H9 (cell line): Measurements from ENCODE around the gene CLEC1A. TPM values are rescaled to one million over a fixed set of nuclear protein-coding genes. Genes with fewer than 3 reads are reported as not detected.

Experiments
- DNase-seq: peaks from one replicate; pipeline ENCODE4 v3.0.0-alpha.2; 2017
- H2AFZ ChIP-seq: one replicate; pipeline ENCODE4 v1.6.1; 2013; ENCODE audit warnings: mild to moderate bottlenecking, low read length, control low read depth, moderate library complexity
- H2AK5ac ChIP-seq: 2 replicates; pipeline ENCODE4 v1.6.1; 2013; ENCODE audit warnings: low read length, control low read depth, mixed read lengths; ENCODE audit not compliant: insufficient read length
- H2BK120ac ChIP-seq: one replicate; pipeline ENCODE4 v1.6.1; 2013; ENCODE audit warnings: low read depth, mild to moderate bottlenecking, low read length, control low read depth, inconsistent platforms; ENCODE audit not compliant: poor library complexity, severe bottlenecking
- H2BK12ac ChIP-seq: 2 replicates; pipeline ENCODE4 v1.6.1; 2013; ENCODE audit warnings: low read length, control low read depth, mixed read lengths, low read depth; ENCODE audit not compliant: insufficient read length
- H2BK15ac ChIP-seq: 2 replicates; pipeline ENCODE4 v1.6.1; 2013; ENCODE audit warnings: low read depth, low read length, control low read depth
- H2BK20ac ChIP-seq: one replicate; pipeline ENCODE4 v1.6.1; 2013; ENCODE audit warnings: low read depth, mild to moderate bottlenecking, low read length, control low read depth, inconsistent platforms; ENCODE audit not compliant: poor library complexity, severe bottlenecking
- H2BK5ac ChIP-seq: 2 replicates; pipeline ENCODE4 v1.6.1; 2013; ENCODE audit warnings: low read length, control low read depth, mixed read lengths; ENCODE audit not compliant: insufficient read length
- H3K14ac ChIP-seq: 2 replicates; pipeline ENCODE4 v1.6.1; 2013; ENCODE audit warnings: low read length, control low read depth; ENCODE audit not compliant: insufficient read depth
- H3K18ac ChIP-seq: 2 replicates; pipeline ENCODE4 v1.6.1; 2013; ENCODE audit warnings: low read depth, mild to moderate bottlenecking, mixed read lengths, low read length, control low read depth; ENCODE audit not compliant: insufficient read length
- H3K23ac ChIP-seq: 2 replicates; pipeline ENCODE4 v1.6.1; 2013; ENCODE audit warnings: low read length, control low read depth, mixed read lengths, low read depth; ENCODE audit not compliant: insufficient read length
- H3K23me2 ChIP-seq: 2 replicates; pipeline ENCODE4 v1.6.1; 2013; ENCODE audit warnings: low read depth, mild to moderate bottlenecking, mixed read lengths, low read length, control low read depth; ENCODE audit not compliant: insufficient read length, poor library complexity, severe bottlenecking
- H3K27ac ChIP-seq: 2 replicates; pipeline ENCODE4 v1.5.1; 2013; ENCODE audit warnings: low read length, control low read depth, mixed read lengths, low read depth; ENCODE audit not compliant: insufficient read length
- H3K27me3 ChIP-seq: 2 replicates; pipeline ENCODE4 v1.6.1; 2013; ENCODE audit warnings: low read length, control low read depth, inconsistent platforms; ENCODE audit not compliant: insufficient read depth
- H3K4ac ChIP-seq: 2 replicates; pipeline ENCODE4 v1.6.1; 2013; ENCODE audit warnings: low read depth, mild to moderate bottlenecking, control low read depth, inconsistent platforms, low read length, moderate library complexity
- H3K4me1 ChIP-seq: 2 replicates; pipeline ENCODE4 v1.6.1; 2013; ENCODE audit warnings: low read length, control low read depth, inconsistent platforms; ENCODE audit not compliant: insufficient read depth
- H3K4me2 ChIP-seq: 2 replicates; pipeline ENCODE4 v1.6.1; 2013; ENCODE audit warnings: low read length, control low read depth, mixed read lengths; ENCODE audit not compliant: insufficient read length, insufficient read depth
- H3K56ac ChIP-seq: 2 replicates; pipeline ENCODE4 v1.6.1; 2013; ENCODE audit warnings: low read depth, mild to moderate bottlenecking, mixed read lengths, low read length, control low read depth; ENCODE audit not compliant: insufficient read length
- H3K79me1 ChIP-seq: 2 replicates; pipeline ENCODE4 v1.6.1; 2013; ENCODE audit warnings: low read depth, mild to moderate bottlenecking, moderate library complexity, low read length, control low read depth, inconsistent platforms; ENCODE audit not compliant: insufficient read depth, poor library complexity, severe bottlenecking
- H3K79me2 ChIP-seq: 2 replicates; pipeline ENCODE4 v1.6.1; 2013; ENCODE audit warnings: low read length, control low read depth, inconsistent platforms; ENCODE audit not compliant: insufficient read depth
- H3K9ac ChIP-seq: 2 replicates; pipeline ENCODE4 v1.6.1; 2013; ENCODE audit warnings: low read length, control low read depth, mixed read lengths; ENCODE audit not compliant: insufficient read length; ENCODE audit errors: extremely low read depth
- H3K9me3 ChIP-seq: one replicate; pipeline ENCODE4 v1.6.1; 2013; ENCODE audit warnings: low read depth, low read length, inconsistent platforms; ENCODE audit not compliant: control insufficient read depth
- H3T11ph ChIP-seq: one replicate; pipeline ENCODE4 v1.6.1; 2013; ENCODE audit warnings: mild to moderate bottlenecking, low read length, control low read depth, inconsistent platforms
- H4K20me1 ChIP-seq: one replicate; pipeline ENCODE4 v1.6.1; 2013; ENCODE audit not compliant: control insufficient read depth, insufficient read length, insufficient read depth
- H4K5ac ChIP-seq: 2 replicates; pipeline ENCODE4 v1.6.1; 2013; ENCODE audit warnings: low read depth, mild to moderate bottlenecking, mixed read lengths, low read length, control low read depth; ENCODE audit not compliant: insufficient read length
- H4K8ac ChIP-seq: replicated peaks from 2 replicates; pipeline ENCODE4 v1.6.1; 2013; ENCODE audit warnings: low read length, control low read depth, mixed read lengths, low read depth; ENCODE audit not compliant: insufficient read length
- H4K91ac ChIP-seq: 2 replicates; pipeline ENCODE4 v1.6.1; 2013; ENCODE audit warnings: low read depth, mild to moderate bottlenecking, moderate library complexity, mixed read lengths, low read length, control low read depth; ENCODE audit not compliant: insufficient read length
- H3K27ac Mint-ChIP-seq, 3 experiments: 2 replicates in 2 of 3; 3 replicates in 1 of 3; pipeline ENCODE4 v1.8.0; 2020 to 2021; ENCODE audit warnings: mixed read lengths in 3 of 3, mild to moderate bottlenecking in 1 of 3, moderate library complexity in 1 of 3
- H3K27me3 Mint-ChIP-seq: 2 replicates; pipeline ENCODE4 v1.8.0; 2021; ENCODE audit warnings: low read depth, mild to moderate bottlenecking, moderate library complexity, mixed read lengths
- H3K36me3 Mint-ChIP-seq, 3 experiments: 2 replicates in 2 of 3; 3 replicates in 1 of 3; pipeline ENCODE4 v1.8.0; 2020 to 2021; ENCODE audit warnings: low read depth in 3 of 3, mixed read lengths in 3 of 3; ENCODE audit not compliant: insufficient read depth in 1 of 3
- H3K4me1 Mint-ChIP-seq, 2 experiments: 2 replicates each; pipeline ENCODE4 v1.8.0; 2020; ENCODE audit warnings: mixed read lengths in 2 of 2
- H3K4me3 Mint-ChIP-seq, 2 experiments: 2 replicates in 1 of 2; 3 replicates in 1 of 2; pipeline ENCODE4 v1.8.0; 2020 to 2021; ENCODE audit warnings: mild to moderate bottlenecking in 2 of 2, mixed read lengths in 2 of 2, moderate library complexity in 1 of 2
- H3K9me3 Mint-ChIP-seq, 2 experiments: 2 replicates in 1 of 2; 3 replicates in 1 of 2; pipeline ENCODE4 v1.8.0; 2020; ENCODE audit warnings: mild to moderate bottlenecking in 2 of 2, mixed read lengths in 2 of 2, moderate library complexity in 1 of 2
- CTCF ChIP-seq: fragments of 200-600 bp; sonication (generic); conservative IDR thresholded peaks from 3 replicates; pipeline ENCODE4 v1.8.0; 2021; ENCODE audit warnings: antibody characterized with exemption, mild to moderate bottlenecking
- WGBS: extraction: QIAGEN DNeasy Blood & Tissue Kit; methylation state at CpG from one replicate; pipeline ENCODE4 v1.1.7; 2013; ENCODE audit warnings: missing lambda C conversion rate, low lambda C conversion rate, mixed read lengths; ENCODE audit not compliant: insufficient read length; ENCODE audit errors: extremely low coverage; 5-methylcytosine and 5-hydroxymethylcytosine counted together
- total RNA-seq: library from RNA; stranded (reverse); gene quantifications from 2 replicates; pipeline ENCODE4 v1.2.1, GENCODE V29; 2021

The CLEC1A gene
- total RNA-seq, 1 experiment from 2014 or later: not detected

GRCh38 chr12:10086387-10086786 lies 12.4 kb downstream of the CLEC1A start:
- Histone ChIP-seq H2BK120ac (no peak overlapping the region), H3K27ac (no peak overlapping the region), H3K23me2 (no peaks in the 10 kb centered on the region), H3K14ac (no peak overlapping the region), H4K91ac (no peak overlapping the region), H3K27me3 (no peaks in the 10 kb centered on the region), H3K79me1 (no peaks in the 10 kb centered on the region), H3T11ph (no peak overlapping the region), H3K4ac (no peak overlapping the region), H2BK5ac (no peak overlapping the region), H3K4me1 (no peaks in the 10 kb centered on the region; the same call in 1 of the 2 replicates), H3K4me2 (no peak overlapping the region), H2BK12ac (no peak overlapping the region), H4K20me1 (no peaks in the 10 kb centered on the region), H3K9ac (no peak overlapping the region), H2BK15ac (no peak overlapping the region), H3K23ac (no peak overlapping the region), H2BK20ac (no peak overlapping the region), H3K79me2 (no peaks in the 10 kb centered on the region), H4K8ac (no peak overlapping the region), H3K9me3 (no peaks in the 10 kb centered on the region), H3K56ac (no peak overlapping the region), H3K18ac (no peak overlapping the region), H2AFZ (no peak overlapping the region), H4K5ac (no peak overlapping the region), H2AK5ac (no peak overlapping the region)
- DNase-seq: no peak
- Mint-ChIP-seq H3K4me1 (peaks cover 12 to 14% of the 10 kb centered on the region in 2 experiments), H3K4me3 (no peak overlapping the region), H3K27ac (no peak overlapping the region), H3K9me3 (peaks cover 5 to 10% of the 10 kb centered on the region in 2 experiments; a peak in 3 of 5 replicates), H3K36me3 (peaks cover 0 to 11% (median 0%) of the 10 kb centered on the region in 3 experiments; a peak in 2 of 7 replicates), H3K27me3 (no peaks in the 10 kb centered on the region)
- TF ChIP-seq CTCF: no peak
- no CpG with 5 or more reads among the region's 3 CpGs for WGBS
